NOMO-1 treated with dmso at 0.1 percent for 144 hours (cell line): ENCODE measurements around the gene STMN1.
A peak's percentile ranks its signal among the peaks of the same experiment; 100 is the strongest.

Experiments used
- DNase-seq: peaks from one replicate; lab custom pipeline; 2025; ENCODE audit not compliant: unreplicated experiment; lab: John Stamatoyannopoulos, UW

STMN1 gene

DNA sequence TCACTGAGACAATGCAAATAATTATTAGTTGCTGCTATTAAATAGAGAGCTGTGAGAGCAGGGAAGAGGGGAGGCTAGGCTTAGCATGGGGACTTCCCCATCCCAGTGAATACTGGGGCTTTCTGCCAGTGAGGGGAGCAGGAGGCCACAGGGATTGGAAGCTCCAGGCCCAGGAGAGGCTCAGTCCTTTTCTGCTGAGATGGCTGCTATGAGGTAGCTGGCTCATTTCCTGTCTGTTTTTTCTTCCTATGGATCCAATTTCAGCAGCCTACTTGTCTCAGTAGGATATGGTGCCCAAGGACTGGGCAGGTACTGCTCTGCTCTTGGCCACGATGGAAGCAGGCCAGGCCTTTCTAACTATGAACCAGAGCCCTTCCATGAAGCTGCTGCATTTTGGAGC, 10.0 kb downstream of the STMN1 start:
- DNase-seq = no peak

DNA sequence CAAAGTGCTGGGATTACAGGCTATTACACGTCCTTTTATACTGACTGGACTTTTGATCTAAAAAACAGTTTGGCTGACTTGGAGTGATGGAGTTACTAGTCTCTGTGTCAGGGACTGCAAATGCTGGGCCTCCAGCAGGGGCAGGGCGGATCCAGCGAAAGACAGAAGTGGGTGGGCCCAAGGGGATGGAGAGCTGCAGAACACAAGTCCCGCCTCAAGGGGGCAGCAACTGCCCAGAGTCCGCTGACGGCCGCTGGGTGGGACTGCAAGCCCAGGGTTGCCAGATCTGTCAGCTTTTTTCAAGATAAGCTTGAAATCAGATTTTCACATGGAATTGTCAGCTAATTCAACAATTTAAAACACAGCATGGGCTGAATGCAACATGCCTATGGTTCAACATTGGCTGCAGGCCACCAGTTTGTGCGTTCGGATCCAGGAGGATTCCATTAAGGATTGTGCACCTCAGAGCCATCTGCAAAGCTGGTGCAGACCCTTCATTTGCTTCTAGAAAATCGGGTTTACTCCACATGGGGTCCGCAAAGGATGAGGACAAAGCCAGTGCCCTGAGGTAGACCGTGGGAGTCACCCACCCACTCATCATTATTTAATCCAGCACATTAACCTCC, 10.7 kb downstream of the STMN1 start:
- peak; percentile 78 for DNase-seq

DNA sequence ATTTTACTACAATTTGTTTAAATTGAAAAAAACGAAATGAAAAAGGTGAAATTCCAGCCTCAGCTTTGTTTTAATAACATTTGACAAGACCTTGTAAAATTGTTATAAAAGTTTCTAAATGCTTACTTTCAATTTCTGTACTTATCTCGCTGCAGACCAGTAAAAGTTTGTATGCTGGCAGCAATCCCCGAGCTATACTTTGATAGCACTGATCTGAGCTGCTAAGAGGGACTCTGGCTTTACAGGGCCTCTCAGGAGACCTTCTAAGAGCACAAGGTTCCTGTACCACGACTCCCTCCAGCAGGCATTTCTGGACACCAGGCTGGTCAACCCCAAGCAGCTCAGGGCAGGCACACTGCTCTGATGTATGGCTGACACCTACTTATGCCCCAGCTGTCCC, 13.1 kb downstream of the STMN1 start:
- no peak for DNase-seq

DNA sequence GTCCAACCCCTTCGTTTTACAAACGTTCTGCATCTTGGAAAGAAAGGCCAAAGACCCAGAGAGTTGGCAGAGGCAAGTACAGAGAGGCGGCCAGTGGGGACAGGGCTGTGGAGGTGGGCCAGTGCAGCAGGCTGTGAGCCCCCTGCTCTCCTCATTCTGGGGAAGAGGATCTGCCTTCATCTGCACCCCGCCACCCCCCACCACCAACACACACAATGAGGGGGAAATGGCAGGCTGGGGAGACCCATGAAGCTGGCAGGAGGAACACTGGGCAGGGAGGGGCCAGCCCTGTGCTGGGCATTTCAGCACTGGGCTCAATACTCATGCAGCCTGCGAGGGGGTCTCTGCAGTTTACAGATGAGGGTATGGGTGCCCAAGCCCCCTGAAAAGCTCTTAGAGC, 14.6 kb downstream of the STMN1 start:
- no peak for DNase-seq

- no peak for DNase-seq
These were observed 15.8 kb downstream of the STMN1 start for GRCh38 chr1:25890239-25891034.

- no peak for DNase-seq
These were observed 16.7 kb downstream of the STMN1 start for GRCh38 chr1:25889470-25889869.

GRCh38 chr1:25888426-25888987, 17.7 kb downstream of the STMN1 start:
- no peak for DNase-seq

DNA sequence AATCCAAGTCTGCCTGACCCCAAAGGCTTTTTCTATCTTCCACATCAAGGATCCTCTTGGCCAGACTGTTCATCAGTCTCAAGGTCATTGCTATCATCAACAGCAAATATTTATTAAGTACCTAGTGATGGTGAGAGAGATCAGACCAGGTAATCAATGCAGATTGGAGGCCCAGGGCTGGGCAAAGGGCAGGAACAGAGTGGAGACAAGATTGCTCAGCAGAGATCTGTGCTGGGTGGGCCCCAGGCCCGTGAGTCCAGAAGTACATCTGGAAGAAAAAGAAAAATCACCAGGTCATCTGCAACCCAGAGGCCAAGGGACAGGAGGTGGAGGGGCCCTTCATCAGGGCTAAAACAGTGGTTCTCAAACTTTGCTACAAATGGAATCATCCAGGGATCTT, 20.6 kb downstream of the STMN1 start:
- no peak for DNase-seq

DNA sequence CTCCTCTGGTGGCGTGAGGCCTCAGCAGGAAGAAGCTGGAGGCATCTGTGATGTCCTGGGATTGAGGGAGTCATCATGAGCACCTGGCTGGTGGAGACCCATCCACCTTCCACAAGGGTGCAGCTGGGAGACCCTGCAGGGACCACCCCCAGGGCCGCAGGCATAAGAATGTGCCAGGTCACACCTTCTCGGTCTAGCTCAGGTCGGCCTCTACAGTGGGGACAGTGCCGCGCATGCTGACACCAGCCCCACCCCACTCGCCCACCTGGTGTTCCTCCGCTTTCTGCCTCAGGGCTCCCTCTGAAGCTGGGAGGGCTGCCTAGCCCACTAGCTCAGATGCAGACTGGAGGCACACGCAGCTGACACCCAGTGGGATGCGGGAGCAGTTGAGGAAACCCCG, 25.0 kb downstream of the STMN1 start:
- DNase-seq = no peak

DNA sequence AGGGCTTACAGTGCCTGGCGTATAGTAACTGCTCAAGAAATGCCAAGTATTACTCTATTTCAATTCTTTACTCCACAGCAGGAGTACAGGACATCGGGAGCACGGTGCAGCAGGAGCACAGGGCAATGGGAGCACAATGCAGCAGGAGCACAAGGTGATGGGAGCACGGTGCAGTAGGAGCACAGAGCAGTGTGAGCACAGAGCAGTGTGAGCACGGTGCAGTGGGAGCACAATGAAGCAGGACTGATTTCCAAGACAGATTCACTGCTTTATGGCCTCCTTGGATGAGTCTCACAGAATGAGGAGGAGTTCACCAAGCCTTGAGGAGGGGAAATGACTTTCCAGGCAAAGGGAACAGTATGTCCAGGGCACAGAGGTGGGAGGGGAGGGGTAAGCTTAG, 25.7 kb downstream of the STMN1 start:
- DNase-seq = no peak

GRCh38 chr1:25879675-25880074, 26.5 kb downstream of the STMN1 start:
- no peak for DNase-seq

GRCh38 chr1:25878690-25879089, 27.5 kb downstream of the STMN1 start:
- no peak for DNase-seq

- DNase-seq = no peak
These were observed 29.1 kb downstream of the STMN1 start for GRCh38 chr1:25877155-25877554.

- no peak for DNase-seq
These were observed 29.5 kb downstream of the STMN1 start for GRCh38 chr1:25876693-25877077.

- no peak for DNase-seq
These were observed 30.1 kb downstream of the STMN1 start for GRCh38 chr1:25875856-25876692.

DNA sequence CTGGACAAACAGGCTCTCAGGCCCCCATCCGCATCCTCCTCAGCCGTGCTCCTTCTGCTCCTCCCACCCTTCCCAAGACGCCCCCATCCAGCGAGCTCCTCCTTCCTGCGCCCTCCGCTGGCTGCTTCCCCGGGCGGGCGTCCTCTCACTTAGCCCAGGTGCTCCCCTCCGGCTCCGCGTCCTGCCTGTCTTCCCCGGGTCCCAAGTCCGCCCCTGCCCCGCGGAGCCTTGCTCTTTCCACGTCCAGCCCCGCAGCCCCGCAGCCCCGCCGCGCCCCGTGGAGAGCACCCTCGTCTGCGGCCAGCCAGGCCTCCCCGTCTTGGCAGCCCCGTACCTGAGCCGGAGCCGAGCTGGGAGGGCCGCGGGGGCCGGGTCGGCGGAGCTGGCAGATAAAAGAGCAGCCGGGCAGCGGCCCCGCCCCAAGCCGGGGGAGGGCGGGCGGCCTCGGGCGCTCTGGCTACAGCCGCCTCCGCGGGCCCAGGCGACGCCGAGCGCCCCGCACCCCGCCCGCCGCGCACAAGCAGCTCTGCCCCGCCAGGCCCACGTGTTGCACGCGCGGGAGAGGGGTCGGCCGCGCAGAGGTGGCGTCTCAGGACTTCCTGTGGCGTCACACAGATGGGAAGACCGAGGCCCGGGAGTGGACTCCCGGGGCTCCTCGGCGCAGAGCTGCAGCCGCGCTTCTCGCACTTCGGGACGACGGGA, 30.9 kb downstream of the STMN1 start, which contains the start of gene PAQR7:
TSS of gene PAQR7 (minus strand) at position 555 of the 702 bp plus-strand sequence. CDS start 11,869 bp downstream, outside the sequence.
- DNase-seq = peak; percentile 37

- no peak for DNase-seq
These were observed 31.5 kb downstream of the STMN1 start for GRCh38 chr1:25874635-25875153.

DNA sequence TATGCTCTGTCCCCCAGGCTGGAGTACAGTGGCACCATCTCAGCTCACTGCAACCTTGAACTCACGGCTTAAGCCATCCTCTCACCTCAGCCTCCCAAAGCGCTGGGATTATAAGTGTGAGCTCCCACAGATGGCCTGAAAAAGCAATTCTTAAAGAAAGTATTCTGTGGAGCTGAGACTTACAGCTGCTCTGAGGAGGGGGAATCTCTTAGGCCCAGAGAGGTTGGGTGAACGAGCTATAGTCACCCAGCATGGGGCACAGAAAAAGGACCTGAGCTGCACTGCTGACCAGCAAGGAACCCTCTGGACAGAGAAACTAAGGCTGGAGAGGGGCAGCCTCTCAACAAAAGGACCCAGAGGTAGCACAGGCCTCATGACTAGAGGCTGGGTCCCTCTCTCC, 32.0 kb downstream of the STMN1 start:
- no peak for DNase-seq

DNA sequence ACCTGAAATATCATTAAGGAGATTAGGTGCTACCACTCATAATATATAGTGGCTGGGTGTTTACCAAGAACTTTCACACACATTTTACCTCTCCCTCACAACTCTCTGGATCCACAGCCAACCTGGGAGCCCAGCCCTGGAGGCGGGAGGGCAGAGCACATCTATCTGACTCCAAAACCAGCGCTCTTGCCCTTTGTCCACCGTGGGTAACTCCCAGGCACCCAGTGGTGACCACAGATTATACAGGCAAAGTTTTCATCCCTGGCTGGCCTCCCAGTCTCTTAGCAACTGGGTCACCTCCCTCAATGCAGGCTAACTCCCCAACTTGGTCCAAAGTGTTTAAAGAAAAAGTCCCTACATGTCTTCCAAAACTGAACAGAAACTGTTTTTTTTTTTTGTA, 33.1 kb downstream of the STMN1 start:
- no peak for DNase-seq

GRCh38 chr1:25872713-25873112, 33.5 kb downstream of the STMN1 start:
- DNase-seq = no peak
